GM18517 (cell line): Measurements from ENCODE around the gene NSG1.

Experiments used
- ATAC-seq: cut with Tn5 transposase; IDR thresholded peaks from one replicate; pipeline ENCODE4 v1.9.1; 2021; ENCODE audit warnings: mild to moderate bottlenecking, moderate library complexity; ENCODE audit not compliant: unreplicated experiment

NSG1 gene

DNA sequence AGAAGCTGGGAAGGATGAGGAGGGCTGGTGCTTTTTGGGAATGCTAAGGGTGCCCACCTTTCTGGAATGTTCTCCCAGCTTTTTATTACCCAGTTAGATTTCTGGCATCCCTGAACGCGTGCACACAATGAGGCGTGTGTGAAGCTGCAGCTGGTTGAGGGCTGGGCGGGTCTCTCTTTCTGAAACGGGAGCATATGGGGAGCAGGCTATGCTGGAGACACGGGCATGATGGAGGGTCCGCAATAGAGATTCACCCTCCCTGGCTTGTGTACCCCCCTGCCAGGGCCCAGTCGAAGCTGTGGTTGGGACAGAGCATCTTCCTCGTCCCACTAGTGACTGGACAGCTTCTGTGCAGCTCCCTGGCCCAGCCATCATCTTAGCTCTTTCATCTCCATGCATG lies 8.5 kb downstream of the NSG1 start:
- no peak for ATAC-seq

DNA sequence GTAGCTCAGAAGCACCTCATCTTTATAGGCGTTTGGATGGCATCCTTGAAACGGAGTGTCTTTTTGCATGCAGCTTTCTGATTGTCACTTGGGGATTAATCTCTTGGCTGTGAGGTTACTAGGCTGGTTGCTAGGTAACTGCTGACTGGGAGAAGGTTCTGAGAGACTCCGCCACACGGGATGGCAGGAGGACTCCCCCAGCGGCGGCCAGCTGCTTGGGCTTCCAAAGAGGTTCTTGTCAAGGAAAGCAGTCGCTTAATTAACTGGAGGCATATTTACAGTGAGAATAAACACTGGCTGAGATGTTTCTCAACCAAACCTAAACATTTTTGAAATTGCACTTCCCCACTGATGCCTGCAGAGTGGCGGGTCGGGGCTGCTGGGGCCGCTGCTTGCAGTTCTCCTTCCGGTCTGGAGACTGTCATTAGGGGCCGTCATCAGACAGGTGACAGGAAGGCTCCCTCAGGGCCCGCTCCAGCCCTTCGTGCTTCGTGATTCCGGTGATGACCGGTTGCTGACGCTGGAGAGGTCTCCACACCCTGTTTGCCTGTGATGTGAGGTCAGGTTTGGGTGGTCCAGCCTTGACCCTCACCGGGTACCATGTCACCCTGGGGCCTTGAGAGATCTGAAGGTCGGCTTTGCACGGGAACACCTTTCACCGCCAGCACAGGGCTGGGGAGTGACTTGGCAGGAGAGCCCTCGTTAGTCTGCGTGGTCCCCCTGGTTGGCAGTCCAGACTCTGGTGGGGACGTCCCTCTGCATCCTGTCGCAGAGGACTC lies 9.1 kb downstream of the NSG1 start:
- ATAC-seq: no peak

DNA sequence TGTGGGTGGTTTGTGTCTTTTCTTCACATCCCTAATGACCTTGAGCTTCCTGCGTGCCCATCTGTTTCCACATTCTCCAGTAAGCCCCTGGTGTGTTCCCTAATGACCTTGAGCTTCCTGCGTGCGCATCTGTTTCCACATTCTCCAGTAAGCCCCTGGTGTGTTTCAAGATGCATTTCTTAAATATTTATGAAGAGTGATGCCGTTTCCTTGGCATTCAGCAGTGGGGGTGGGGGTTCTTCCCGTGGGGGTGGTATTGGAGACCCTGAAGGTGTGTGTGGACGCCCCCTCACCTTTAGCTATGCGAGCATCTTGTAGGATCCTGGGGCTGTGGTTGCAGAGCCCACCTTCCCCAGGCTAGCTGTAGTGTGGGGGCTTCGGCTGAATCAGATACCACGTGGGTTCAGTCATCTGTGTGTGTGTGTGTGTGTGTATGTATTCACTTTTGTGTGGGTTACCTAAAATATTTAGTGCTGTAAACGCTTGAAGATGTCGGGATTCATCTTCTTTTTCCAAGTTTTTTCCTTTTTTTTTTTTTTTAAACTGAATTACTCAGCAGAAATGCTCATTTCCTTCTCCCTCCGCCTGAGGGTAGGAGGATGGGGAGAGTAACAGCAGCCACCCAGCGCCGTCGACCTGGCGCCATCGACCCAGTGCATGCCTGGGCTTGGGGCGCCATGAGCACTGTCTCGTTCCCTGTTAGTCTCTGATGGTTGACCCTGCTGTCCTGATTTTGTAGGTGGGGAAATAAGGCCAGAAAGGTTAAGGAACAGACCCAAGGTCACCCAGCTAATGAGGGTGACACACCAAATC lies 9.9 kb downstream of the NSG1 start:
- no peak for ATAC-seq

DNA sequence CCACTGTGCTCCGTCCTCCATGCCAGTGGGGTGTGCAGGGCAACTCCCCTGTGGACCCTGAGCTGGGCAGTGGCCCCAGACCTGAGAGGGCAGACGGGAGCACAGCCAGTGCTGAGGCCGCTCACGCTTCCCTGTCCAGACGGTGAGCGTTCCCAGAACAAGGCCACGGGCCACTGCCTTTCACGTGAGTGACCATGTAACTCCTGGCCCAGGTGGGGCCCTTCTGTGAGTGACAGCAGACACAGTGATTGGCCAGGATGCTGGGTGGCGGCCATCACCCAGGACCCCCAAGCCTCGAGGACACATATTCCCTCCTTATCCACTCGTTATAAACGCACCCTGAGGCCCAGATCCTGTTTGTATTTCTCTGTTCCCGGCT lies 10.5 kb downstream of the NSG1 start:
- no peak for ATAC-seq

DNA sequence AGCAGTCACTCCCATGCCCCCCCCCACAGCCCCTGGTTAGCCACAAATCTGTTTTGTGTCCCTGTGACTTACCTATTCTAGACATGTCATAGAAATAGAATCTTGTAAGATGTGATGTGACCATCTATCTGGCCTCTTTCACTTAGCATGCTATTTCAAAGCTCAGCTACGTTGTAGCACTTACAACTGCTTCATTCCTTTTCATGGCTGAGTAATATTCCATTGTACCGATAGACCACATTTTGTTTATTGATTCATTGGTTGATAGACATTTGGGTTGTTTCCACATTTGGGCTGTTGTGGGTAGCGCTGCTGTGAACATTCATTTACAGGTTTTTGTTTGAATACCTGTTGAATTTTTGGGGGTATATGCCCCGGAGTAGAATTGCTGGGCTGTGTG lies 11.5 kb downstream of the NSG1 start:
- no peak for ATAC-seq

DNA sequence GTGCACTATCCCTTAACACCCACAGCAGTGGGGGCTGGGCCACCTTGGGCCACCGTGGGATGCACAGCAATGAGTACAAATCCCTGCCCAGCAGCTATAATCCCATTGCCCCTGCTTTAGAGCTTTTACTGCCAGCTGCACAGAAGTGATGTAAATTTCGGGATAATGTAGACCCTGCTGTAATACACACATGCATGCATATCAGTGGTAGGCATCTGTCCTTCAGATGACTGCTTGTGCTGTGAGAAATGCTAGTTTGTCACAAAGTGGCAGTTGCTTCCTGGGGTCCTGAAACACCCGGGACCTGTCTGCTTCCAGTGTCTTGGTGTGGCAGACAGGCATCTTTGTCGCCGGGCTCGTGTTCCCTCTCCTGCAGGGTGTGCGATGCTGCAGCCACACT lies 14.1 kb downstream of the NSG1 start:
- no peak for ATAC-seq

DNA sequence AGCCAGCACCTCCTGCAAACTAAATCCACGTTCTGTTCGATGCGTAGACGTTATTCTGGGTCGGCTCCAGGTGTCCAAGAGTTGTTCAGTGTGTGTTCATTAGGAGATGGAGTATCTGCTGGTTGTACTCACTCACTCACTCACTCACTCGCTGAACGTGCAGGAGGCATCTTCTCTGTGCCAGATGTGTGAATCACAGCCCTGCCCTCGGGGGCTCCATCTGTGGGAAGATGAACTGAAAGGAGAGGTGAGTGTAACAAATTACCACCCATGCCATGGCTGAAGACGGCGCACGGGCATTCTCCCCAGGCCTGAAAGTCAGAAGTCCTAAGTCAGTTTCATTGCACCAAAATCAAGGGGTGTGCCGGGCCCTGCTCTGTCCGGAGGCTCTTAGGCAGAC lies 16.1 kb downstream of the NSG1 start:
- no peak for ATAC-seq

DNA sequence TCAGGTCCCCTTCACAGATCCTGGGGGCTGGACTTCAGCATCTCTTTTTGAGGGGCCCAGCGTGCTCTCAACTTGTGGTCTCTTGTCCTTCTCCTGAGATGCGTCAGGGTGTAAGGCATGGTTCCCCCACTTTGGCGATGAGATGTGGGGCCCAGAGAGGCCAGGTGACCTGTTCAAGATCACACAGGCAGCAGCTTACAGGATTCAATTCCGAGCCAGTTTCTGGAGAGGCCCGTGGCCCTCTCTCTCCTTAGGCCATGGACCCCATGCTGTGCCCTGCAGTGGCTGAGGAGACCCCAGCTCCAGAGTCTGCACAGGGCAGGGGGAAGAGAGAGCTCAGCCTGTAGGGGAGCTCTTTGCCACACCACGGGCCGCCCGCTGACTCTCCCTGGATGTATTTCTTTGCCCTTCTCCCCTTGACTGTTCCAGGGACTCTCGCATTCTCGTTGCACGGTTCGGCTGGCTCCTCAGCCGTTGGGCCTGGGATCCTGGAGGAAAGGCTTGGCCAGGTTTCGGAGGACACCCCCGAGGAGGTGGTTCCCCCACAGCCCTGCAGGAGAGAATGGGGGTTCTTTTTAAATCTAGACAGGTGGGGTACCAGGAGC lies 18.6 kb downstream of the NSG1 start:
- ATAC-seq: no peak

DNA sequence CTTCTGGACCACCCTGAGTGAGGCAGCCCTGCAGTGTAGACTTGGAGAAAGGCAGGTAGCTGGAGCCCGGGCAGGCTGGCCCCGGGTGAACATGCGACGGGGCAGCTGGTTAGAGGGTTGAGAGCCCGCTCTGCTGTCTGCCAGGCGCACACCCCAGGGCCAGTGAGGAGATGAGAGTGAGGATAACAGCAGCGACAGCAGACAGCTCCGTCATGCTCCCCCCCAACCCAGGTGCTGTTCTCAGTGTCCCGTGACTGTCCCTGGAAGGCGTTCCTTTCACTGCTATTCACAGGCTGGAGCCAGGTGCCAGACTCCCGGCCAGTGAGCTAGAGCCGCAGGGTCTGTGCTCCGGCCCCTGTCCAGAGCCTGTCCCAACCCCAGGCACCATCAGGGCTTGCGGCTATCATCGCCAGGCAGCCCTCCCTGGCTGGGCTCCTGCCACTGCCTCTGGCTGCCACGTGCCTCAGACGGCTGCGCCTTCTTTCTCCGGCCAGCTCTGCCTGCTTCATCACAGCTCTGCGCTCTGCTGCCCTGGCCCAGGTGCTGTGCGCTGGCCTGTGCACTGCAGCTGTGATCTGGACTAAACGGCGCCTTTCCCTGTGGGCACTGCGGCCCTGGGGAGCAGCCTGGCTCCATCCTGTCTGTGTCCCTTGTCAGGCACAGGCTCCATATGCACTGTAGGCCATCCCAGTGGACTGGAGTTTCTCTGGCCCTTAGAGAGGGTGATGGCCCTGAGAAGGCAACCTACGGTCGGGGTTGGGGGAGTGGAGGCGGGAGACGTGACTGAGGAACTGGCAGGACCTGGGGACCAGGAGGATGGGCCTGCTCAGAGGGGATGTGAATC lies 19.8 kb downstream of the NSG1 start:
- no peak for ATAC-seq

DNA sequence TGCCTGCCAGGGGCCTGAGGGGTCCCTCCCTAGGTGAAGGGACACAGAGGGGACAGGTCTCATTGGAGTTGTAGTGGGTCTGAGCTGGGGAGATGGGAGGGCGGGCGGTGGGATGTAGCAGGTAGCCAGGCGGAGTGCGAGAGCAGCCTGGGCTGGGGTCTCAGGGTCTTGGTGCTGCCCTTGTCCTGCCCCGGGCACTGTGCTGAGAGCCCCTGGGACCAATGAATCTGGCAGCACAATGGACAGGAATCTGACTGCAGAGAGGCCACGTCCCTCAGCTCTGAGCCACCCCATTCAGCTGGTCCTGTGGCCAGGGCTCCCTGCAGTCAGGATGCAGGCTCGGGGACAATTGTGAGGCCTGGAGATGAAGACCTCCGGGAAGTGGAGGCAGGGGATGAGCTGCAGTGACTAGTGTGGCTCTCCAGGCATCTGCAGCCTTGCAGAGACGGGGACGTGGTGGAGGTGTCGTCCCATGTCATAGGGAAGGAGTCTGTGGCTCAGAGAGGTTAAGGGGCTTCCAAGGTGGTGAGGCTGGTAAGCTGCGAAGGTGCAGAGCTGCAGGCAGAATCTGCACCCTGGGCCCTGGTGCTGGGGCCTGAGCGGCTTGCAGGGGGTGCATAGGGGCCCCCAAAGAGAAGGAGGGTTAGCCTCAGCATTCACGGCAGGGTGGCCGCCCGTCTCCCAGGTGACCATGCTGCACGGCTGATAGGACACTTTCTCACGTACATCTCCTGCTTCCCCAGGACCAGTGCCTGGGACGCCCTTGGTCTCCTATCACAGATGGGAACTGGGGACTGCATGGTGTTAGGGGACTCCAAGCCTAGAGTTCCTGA lies 20.6 kb downstream of the NSG1 start:
- no peak for ATAC-seq

DNA sequence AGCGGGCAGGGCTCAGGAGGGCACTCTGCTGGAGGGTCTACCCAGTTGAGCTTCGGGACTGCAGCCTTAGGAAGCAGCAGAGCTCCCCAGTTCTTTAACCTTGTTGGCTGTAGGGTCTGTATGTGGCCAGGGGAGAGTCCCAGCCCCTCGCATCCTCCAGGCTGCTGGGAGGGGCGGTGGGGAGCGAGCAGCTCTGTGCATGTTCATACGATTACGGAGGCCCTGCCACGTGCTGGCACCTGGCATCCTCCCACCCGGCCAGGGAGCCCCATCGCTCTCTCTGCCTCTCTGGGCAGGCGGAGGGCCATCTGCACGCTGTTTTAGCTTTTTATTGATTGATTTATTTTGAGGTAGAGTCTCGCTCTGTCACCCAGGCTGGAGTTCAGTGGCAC lies 21.2 kb downstream of the NSG1 start:
- no peak for ATAC-seq

DNA sequence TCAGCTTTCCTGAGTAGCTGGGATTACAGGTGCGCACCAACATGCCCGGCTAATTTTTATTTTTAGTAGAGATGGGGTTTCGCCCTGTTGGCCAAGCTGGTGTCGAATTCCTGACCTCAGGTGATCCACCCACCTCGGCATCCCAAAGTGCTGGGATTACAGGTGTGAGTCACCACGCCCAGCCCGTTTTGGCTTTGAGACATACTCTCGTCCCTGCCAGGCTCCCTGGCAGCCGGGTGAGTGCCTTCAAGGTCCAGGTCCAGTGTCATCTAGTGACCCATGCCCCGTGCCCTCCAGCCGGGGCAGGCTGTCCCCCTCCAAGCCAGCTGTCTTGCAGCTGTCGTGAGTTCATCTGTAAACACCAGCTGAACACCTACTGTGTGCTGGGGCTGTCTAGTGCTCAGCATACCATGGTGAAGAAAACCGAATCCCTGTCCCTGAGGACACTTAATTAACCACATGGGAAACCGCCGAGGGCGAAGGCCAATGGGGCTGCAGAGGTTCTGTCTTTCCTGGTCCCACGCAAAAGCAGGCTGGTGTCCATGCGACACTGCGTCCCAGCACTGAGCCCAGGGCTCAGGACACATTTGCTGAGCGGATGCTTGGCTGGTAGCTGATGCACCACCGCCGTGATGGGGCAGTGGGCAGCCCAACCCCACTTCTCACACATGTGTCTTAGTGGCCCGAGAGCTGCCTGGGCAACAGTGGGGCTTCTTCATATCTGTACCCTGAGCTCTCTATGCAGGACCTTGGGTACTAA lies 21.9 kb downstream of the NSG1 start:
- ATAC-seq: no peak

DNA sequence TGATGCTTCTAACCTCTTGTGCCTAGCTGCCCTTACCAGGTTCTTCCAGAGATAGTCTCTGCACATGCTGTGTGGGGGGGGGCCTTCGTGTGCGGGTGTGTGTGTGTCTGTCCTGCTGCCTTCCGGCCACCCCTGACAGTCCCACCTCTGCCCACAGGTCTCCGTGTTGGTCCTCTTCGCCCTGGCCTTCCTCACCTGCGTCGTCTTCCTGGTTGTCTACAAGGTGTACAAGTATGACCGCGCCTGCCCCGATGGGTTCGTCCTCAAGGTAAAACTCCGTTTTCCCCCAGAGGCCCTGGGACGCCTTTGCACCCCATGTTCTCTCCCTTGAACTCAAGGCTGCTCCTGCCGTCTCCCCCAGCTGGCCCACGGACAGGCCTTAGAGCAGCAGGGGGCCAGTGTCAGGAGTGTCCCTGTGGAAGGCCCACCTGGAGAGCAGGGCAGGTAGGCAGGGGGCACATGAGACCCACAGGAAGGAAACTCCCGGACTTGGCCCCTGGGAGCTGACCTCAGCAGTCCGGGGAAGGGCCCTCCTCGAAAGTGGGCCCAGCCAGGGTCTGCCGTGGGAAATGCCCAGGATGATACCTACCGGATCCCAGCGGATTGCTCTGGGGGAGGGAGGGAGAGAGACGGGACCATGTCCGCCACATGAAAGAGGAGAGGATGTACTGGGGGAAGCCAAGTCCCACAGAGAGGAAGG lies 22.7 kb downstream of the NSG1 start:
- no peak for ATAC-seq

DNA sequence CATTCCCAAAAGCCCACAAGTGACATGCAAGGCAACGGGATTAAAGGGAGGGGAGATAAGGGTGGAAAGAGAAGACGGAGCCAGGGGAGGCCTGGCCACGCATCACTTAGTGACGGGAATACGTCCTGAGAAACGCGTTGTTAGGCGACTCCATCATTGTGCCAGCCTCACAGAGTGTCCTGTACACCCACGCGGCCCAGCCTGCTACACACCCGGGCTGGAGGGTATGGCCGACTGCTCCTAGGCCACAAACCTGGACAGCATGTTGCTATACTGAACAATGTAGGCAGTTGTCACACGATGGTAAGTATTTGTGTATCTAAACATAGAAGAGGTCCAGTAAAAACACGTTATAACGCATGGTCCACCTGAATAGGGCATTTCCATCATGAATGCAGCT lies 23.4 kb downstream of the NSG1 start:
- ATAC-seq: no peak

DNA sequence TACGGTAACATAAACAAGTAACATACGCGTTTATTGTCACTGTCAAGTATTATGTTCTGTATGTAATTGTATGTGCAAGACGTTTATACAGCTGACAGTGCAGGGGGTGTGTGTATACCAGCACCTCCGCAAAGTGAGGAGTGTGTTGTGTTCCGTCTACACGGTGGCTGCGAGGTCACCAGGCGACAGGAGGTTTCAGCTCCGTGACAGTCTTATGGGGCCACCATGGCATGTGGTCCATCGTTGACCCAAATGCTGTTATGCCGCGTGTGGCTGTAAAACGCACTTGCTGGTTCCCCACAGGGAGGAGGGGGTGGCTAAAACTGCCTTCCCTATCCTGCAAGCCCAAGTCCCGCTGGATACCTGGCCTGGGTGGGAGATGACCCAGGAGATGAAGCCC lies 25.0 kb downstream of the NSG1 start:
- ATAC-seq: no peak

DNA sequence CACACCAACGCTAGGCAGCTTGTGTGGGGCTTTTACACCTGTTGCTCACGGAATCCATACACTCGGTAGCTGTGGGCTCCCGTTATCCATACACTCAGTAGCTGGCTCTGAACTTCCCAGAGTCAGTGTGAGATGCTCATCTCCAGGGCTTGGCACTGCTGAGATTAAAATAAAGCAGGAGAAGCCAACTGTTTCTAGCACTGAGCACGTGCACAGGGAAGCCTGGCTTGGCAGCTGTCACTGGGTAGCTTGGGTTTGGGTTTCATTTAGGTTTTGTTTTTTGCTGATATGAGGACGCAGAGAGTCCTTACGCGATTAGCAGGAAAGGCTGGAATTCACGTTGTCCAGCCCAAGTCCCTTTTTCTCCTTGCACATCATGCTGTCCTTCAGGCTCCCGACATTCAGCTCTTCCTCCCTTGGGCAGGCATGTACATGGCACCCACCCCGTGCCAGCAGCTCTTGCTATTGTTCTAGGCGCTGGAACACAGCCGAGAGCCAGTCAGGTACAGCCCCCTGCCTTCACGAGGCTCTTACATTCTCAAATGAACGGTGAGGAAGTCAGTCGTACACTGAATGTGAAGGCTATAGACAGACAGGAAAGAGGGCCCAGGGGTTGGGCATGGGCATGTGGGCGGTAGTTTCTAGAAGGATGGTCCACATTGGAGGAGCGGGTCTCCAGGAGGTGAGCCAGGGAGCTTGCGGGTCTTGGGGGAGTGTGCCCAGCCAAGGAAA lies 25.9 kb downstream of the NSG1 start:
- ATAC-seq: no peak

DNA sequence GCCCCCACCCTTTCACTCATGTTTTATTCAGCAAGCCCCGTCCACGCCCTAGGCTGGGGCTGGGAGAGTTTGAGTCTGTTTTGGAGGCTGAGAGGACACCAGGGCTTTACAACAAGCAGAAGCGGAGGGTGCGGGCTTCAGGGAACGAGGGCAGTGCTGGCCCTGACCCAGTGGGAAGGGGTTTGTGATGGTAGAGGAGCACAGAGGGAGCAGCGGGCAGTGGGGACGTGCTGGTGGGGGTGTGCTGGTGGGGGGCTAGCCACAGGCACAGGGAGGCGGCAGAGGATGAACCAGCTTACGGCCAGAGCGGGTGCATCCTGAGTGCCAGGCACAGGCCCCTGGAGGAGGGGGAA lies 26.4 kb downstream of the NSG1 start:
- ATAC-seq: no peak

DNA sequence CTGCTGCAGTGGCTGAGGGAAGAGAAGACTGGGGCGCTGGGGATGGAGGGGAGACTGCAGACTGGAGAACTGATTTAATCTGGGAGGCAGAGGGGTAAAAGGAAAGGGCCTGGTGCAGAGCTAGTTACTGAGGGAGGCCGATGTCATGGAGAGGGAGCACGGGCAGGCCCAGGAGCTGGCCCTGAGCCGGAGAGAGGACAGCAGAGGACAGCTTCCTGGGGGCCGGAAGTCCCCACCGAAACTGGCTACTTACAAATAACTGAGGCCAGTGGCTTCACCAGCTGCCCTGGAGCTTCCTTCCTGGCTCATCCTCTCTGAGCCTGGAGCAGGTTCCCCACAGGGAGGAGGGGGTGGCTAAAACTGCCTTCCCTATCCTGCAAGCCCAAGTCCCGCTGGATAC lies 26.9 kb downstream of the NSG1 start:
- ATAC-seq: no peak
